WTC11 (cell line): ENCODE results near the gene TSPAN18.

ENCODE experiments used
- CTCF ChIP-seq: fragments of 200-600 bp; IDR thresholded peaks from 2 replicates; pipeline ENCODE4 v1.8.0; 2022; ENCODE audit warnings: antibody characterized with exemption
- E2F1 ChIP-seq: sonication (generic); formaldehyde crosslinking; IDR thresholded peaks from 2 replicates; pipeline ENCODE4 v1.8.0; 2022; ENCODE audit warnings: mild to moderate bottlenecking, missing genetic modification reagents
- ELF4 ChIP-seq: sonication (generic); formaldehyde crosslinking; IDR thresholded peaks from 2 replicates; pipeline ENCODE4 v1.8.1; 2022; ENCODE audit warnings: low read depth, mild to moderate bottlenecking, moderate library complexity, missing genetic modification reagents
- ESRRA ChIP-seq: sonication (generic); formaldehyde crosslinking; IDR thresholded peaks from 2 replicates; pipeline ENCODE4 v1.8.1; 2022; ENCODE audit warnings: mild to moderate bottlenecking, missing genetic modification reagents, borderline replicate concordance

- TF ChIP-seq E2F1 (CRISPR knock-in tag) (no peak), CTCF (no peak), ESRRA (CRISPR knock-in tag) (no peak), ELF4 (no peak)
These were observed 98.5 kb downstream of the TSPAN18 start for GRCh38 chr11:44825058-44825785.
